Activated T-cell treated with anti-CD3 and anti-CD28 coated beads, Interleukin-2, amount 50 U/mL, for 72 hours (primary cell): ENCODE measurements around the gene POP4. TPM values are rescaled to one million over a fixed set of nuclear protein-coding genes. Genes with fewer than 3 reads are reported as not detected.
"Not testable (repeated sequence)": the region's sequence is repeated elsewhere in the genome, so short reads cannot be mapped to it uniquely, and the experiment has no call there.

Source experiments
- ATAC-seq, 2 donors: fragments of 150-1000 bp; cut with Tn5 transposase; replicated peaks in 1 of 2; 2 replicates each; pipeline ENCODE4 v1.10.0; 2021; ENCODE audit warnings: moderate library complexity in 2 of 2, mild to moderate bottlenecking in 1 of 2
- DNase-seq, 2 donors: peaks; one replicate each; pipeline ENCODE4 v3.0.0; 2021 to 2022; ENCODE audit warnings: mixed read lengths in 1 of 2
- H3K27ac Mint-ChIP-seq: one replicate; pipeline ENCODE4 v1.8.0; 2022; ENCODE audit warnings: mild to moderate bottlenecking, moderate library complexity, mixed read lengths
- H3K27me3 Mint-ChIP-seq: one replicate; pipeline ENCODE4 v1.8.0; 2022; ENCODE audit warnings: low read depth, mixed read lengths
- H3K36me3 Mint-ChIP-seq, 2 donors: one replicate each; pipeline ENCODE4 v1.8.0; 2022; ENCODE audit warnings: mixed read lengths in 2 of 2, mild to moderate bottlenecking in 1 of 2; ENCODE audit not compliant: insufficient read depth in 2 of 2
- H3K4me1 Mint-ChIP-seq: one replicate; pipeline ENCODE4 v1.8.0; 2022; ENCODE audit warnings: low read depth, mixed read lengths
- H3K4me3 Mint-ChIP-seq, 2 donors: one replicate each; pipeline ENCODE4 v1.8.0; 2022; ENCODE audit warnings: mild to moderate bottlenecking in 2 of 2, mixed read lengths in 2 of 2, moderate library complexity in 2 of 2
- H3K9me3 Mint-ChIP-seq, 2 donors: one replicate each; pipeline ENCODE4 v1.8.0; 2022; ENCODE audit warnings: mixed read lengths in 2 of 2
- total RNA-seq, 2 donors: library from RNA; stranded (reverse); gene quantifications; one replicate each; pipeline ENCODE4 v1.2.3, GENCODE V29; 2022

POP4 gene
- total RNA-seq, 2 donors from 2014 or later, result 62.6 to 65.3 TPM

DNA sequence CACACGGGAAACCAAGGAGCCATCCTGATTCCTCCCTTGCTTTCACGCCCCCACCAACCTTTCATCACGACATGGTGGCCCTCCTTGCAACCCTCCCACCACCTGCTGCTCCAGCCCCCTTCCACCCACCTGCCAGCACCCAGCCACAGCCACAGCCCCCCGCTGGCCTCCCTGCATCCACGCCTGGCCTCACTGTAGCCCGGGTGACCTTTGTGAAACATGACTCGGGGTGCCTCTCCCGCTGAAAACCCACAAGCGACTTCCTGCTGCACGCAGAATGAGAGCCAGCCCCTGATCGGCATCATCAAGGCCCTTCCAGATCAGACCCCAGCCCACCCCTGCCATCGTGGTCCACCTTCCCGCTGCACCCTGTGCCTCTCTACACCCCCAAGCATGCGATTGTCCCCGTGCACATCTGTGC is 14.9 kb downstream of the POP4 start:
- no peak overlapping the region for H3K27ac Mint-ChIP-seq
- peak; percentile 30 to 61 for ATAC-seq
- H3K4me3 Mint-ChIP-seq, result peak overlapping the region; percentile 66 to 90
- H3K4me1 Mint-ChIP-seq, result peaks cover 49% of the 10 kb centered on the region
- no peaks in the 10 kb centered on the region for H3K27me3 Mint-ChIP-seq
- peaks cover 0 to 1% of the 10 kb centered on the region in 2 donors for H3K36me3 Mint-ChIP-seq
- peak; percentile 61 to 64 for DNase-seq
- H3K9me3 Mint-ChIP-seq, result no peaks in the 10 kb centered on the region

DNA sequence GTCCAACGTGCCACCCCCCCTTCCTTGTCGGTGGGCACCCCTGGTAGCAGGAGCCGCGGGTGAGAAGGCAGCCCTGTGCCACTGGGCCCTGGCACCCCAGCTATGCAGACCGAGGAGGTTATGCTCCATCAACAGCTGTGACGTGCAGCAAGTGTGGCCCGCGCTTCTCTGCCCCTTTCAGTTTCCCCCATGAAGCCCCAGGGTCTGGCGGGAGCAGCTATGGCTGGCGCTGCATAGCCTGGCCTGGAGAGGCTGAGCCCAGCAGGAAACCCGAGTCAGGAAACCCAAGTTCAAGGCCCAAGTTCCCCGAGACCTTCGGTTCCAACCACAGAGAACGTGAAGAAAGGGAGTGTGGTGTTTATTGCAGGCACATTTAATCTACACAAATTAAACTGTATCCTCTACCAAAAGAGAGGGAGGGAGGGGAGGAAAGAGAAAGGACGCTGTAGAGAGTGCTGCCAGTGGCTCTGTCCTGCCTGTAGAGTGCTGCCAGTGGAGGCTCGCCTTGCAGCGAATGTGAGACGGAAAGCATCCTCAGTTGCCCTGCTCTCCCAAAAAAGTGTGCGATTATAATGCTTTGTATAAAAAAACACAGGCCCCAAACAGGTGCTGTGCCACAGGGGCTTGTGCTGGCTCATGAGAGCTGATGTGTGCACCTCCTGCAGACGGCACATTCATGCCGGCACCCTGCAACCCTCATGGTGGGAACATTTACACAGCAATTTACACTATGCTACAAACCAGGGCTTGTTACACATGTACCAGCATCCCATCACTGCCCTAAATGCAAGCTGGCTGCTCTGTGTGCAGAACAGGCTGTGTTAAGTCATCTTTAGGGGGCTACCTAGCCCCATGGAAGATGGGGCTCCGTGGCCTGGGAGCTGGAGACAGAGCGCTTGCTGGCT is 16.3 kb downstream of the POP4 start:
- peaks cover 49% of the 10 kb centered on the region for H3K4me1 Mint-ChIP-seq
- no peaks in the 10 kb centered on the region for H3K27me3 Mint-ChIP-seq
- peak overlapping the region; percentile 66 to 90 for H3K4me3 Mint-ChIP-seq
- no peaks in the 10 kb centered on the region for H3K9me3 Mint-ChIP-seq
- ATAC-seq (peak; percentile 6 to 42), DNase-seq (peak in 1 of 2 donors; percentile 28)
- peaks cover 0 to 1% of the 10 kb centered on the region in 2 donors for H3K36me3 Mint-ChIP-seq
- no peak overlapping the region for H3K27ac Mint-ChIP-seq

DNA sequence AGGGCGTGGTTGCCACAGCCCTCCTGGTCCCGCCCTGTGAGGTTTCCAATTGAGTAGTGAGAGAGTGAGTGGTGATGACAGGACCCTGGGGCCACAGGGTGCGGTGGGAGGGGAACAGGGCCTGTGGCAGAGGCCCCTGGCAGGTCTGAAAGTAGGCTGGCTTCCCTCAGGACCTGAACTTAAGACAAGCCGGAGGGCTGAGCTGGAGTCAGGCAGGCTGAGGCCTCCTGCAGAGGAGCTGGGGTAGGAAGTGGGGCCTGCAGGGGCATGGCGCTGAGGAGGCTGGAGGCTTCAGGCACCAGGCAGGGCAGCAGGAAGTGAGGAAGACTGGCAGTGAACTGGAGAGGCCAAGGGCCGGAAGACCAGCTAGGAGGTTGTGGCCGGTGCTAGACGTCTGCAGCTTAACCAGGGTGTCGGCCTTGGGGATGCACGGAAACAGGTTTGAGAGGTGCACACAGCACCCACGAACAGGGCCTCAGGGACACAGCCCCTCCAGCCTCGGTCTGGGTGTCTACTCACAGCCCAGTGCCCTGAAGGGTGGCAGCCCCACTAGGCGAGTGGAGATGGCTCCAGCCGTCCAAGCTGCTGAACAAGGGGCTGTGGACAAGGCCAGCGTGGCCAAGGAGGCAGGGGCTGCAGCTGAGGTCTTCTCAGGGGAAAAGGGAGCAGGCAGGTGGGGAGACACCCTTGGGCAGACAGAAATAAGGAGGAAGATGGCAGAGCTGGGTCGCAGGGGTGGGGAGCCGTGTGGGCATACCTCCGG is 17.8 kb downstream of the POP4 start:
- ATAC-seq, result peak; percentile 93 to 95
- Mint-ChIP-seq H3K9me3 (no peaks in the 10 kb centered on the region), H3K4me3 (peak overlapping the region; percentile 86 to 90), H3K4me1 (peaks cover 49% of the 10 kb centered on the region), H3K27me3 (no peaks in the 10 kb centered on the region), H3K36me3 (peaks cover 0 to 1% of the 10 kb centered on the region in 2 donors), H3K27ac (peak overlapping the region; percentile 76)
- peak; percentile 79 to 81 for DNase-seq

DNA sequence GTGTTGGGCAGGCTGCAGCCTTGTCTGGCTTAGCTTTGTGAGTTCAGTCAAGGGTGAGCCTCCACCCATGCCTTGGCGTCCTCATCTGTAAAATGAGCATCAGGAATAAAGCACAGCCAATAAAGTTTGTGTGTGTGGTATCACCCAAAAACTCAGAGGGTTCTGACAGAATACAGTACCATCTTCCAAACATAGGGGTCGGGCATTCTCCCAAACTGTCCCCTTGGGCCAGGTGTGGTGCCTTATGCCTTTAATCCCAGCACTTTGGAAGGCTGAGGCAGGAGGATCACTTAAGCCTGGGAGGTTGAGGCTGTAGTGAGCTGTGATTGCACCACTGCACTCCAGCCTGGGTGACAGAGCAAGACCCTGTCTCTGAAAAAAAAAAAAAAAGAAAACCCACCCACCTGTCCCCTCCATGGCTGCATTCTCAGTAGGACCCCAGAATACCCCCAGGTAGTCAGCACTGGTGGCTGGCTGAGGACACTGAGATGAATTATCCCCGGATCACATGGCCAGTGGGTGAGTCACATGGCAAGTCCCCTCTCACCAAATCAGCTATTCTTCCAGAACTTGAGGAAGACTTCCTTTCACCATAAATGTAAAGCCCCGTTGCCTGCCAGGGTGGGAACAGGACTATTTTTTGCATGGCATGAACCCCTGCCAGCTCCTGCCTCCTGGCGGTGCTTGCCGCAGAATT is 18.6 kb downstream of the POP4 start:
- DNase-seq (no peak), ATAC-seq (no peak)
- no peak overlapping the region for H3K27ac Mint-ChIP-seq
- no peaks in the 10 kb centered on the region for H3K27me3 Mint-ChIP-seq
- peaks cover 0 to 1% of the 10 kb centered on the region in 2 donors for H3K36me3 Mint-ChIP-seq
- no peaks in the 10 kb centered on the region for H3K9me3 Mint-ChIP-seq
- peaks cover 49% of the 10 kb centered on the region for H3K4me1 Mint-ChIP-seq
- peak overlapping the region; percentile 86 to 90 for H3K4me3 Mint-ChIP-seq

DNA sequence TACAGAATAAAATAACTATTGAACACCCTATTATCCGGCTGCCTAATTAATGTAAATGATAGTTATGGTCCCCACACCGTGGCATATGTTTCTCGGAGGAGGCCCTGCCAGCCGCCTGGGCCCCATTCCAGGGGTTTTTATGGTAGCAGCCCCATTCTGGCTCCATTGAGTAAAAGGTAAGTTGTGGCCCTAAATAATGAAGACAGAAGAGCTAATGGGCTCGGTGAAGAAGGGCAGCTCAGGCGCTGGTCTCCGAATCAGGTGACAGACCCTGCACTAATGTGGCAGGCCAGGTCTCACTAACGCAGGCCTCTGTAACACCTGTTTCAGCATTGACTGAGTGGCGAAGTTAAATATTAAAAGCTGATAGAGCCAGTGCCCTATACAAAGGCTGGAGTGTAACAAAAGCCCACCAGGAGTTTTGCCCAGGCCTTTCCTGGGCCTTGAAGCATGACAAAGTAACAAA is 19.1 kb downstream of the POP4 start:
- H3K4me1 Mint-ChIP-seq, result peaks cover 43% of the 10 kb centered on the region
- no peaks in the 10 kb centered on the region for H3K9me3 Mint-ChIP-seq
- no peaks in the 10 kb centered on the region for H3K27me3 Mint-ChIP-seq
- ATAC-seq (no peak), DNase-seq (no peak)
- peaks cover 0 to 1% of the 10 kb centered on the region in 2 donors for H3K36me3 Mint-ChIP-seq
- H3K27ac Mint-ChIP-seq, result no peak overlapping the region
- H3K4me3 Mint-ChIP-seq, result peak overlapping the region in 1 of 2 donors; percentile 47

DNA sequence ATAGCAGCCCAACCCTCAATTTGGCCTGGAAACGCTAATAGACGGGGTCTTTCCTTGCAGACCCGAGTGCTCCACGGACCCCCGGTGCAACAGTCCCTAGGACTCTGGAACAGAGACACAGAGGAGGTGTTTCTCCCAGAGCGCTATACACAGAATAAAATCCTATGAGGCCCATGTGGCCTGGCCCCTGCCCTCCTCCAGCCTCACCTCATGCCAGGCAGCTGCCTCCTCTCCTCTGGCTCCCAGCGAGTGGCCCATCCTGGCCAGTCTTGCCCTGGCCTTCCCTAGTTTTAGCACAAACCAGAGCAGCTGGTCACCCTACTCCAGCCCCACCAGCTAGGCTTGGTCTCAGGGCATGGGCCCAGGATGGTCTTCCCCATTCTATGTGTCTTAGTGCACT is 20.3 kb downstream of the POP4 start:
- Mint-ChIP-seq H3K4me1 (peaks cover 31% of the 10 kb centered on the region), H3K27ac (no peak overlapping the region), H3K9me3 (no peaks in the 10 kb centered on the region), H3K4me3 (no peak overlapping the region), H3K36me3 (peaks cover 0 to 1% of the 10 kb centered on the region in 2 donors), H3K27me3 (no peaks in the 10 kb centered on the region)
- no peak for ATAC-seq
- DNase-seq, result no peak

DNA sequence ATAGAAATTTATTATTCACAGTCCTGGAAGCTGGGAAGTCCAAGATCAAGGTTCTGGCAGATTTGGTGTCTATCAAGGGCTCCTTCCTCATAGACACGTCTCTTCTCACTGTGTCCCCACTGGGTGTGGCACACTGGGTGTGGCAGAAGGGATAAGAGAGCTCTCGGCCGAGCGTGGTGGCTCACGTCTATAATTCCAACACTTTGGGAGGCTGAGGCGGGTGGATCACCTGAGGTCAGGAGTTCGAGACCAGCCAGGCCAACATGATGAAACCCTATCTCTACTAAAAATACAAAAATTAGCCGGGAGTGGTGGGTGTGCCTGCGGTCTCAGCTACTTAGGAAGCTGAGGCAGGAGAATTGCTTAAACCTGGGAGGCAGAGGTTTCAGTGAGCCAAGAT is 20.7 kb downstream of the POP4 start:
- DNase-seq, result not testable (repeated sequence)

DNA sequence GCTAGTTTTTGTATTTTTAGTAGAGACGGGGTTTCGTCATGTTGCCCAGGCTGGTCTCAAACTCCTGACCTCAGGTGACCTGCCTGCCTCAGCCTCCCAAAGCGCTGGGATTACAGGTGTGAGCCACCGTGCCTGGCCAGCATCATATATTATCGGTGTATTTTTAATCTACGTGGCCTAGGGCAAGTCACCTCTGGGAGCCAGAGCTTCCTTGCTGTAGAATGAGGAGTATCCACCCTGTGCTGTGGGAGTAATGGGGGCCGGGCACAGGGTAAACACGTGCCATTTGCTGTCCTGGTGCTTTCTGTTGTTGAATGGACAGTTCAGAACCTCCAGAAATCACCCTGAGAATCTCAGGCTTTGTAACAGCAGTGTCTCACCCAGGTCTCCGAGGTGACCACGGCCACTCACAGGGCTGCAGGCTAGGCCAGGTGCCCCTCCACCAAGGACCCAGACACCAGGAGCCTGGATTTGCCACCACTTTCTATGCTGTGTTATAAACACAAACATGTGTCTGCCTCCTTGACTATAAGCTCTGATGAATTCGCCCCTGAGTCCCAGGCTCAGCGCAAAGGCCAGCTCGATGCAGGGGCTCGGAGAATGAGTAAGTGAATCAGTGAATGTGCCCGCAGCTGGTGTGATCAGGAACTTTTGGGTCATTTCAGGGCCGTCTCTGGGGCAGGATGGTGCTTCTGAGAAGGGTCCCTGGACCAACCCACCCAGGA is 22.7 kb downstream of the POP4 start:
- Mint-ChIP-seq H3K4me1 (peaks cover 7% of the 10 kb centered on the region), H3K9me3 (no peaks in the 10 kb centered on the region), H3K27me3 (no peaks in the 10 kb centered on the region), H3K27ac (no peak overlapping the region), H3K4me3 (no peak overlapping the region), H3K36me3 (peaks cover 0 to 1% of the 10 kb centered on the region in 2 donors)
- DNase-seq (no peak), ATAC-seq (no peak)

More for the DNA sequence above, 20.7 kb downstream of the POP4 start:
- H3K36me3 Mint-ChIP-seq, H3K27me3 Mint-ChIP-seq, H3K27ac Mint-ChIP-seq, H3K4me3 Mint-ChIP-seq, H3K9me3 Mint-ChIP-seq, ATAC-seq: not testable (repeated sequence)
- H3K4me1 Mint-ChIP-seq, result peaks cover 27% of the 10 kb centered on the region

DNA sequence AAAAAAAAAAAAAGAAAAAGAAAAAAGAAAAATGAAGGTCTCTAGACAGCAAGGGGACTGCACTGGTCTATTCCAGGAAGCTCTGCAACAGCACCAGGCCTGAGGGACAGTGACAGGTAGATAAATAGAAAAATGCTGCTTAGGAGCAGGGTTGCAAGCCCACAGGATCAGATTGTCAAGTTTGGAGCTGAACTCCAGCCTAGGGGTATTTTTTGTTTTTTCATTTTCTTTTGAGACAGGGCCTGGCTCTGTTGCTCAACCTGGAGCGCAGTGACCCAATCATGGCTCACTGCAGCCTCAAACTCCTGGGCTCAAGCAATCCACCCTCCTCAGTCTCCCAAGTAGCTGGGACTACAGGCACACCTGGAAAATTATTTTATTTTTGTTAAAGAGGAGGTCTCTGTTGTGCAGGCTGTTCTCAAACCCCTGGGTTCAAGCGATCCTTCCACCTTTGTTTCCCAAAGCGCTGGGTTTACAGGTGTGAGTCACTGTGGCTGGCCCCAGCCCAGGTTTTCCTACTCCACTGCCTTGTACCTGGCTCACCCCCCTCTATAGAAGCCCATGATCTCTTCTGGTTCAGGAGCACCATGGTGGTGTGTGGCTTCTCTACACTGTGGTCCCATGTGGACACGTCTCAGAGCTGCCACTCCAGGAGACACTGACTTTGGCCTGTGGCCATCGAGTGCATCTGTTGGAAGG is 23.9 kb downstream of the POP4 start:
- ATAC-seq, result no peak

DNA sequence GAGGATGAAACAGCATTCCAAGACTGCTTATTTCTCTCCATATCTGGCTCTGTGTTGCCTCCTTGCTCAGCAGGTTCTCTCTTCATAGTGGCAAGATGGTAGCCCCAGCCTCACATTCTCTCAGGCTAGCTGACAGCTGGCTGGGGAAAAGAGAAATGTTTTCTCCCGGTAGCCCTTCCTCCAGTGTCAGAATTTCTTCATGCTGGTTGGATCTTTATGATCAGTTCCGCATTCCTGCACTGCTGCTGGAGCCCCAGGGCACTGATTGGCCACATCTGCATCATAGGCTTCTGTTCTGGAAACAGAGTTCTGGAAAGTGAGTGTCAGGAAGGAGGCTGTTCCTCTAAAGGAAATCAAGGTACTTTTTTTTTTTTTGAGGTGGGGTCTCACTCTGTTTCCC is 24.6 kb downstream of the POP4 start:
- Mint-ChIP-seq H3K4me3 (no peak overlapping the region), H3K9me3 (no peaks in the 10 kb centered on the region), H3K4me1 (no peaks in the 10 kb centered on the region), H3K36me3 (no peaks in the 10 kb centered on the region), H3K27ac (no peak overlapping the region), H3K27me3 (no peaks in the 10 kb centered on the region)
- ATAC-seq (no peak), DNase-seq (no peak)

More for the DNA sequence above, 23.9 kb downstream of the POP4 start:
- Mint-ChIP-seq H3K4me3 (no peak overlapping the region), H3K36me3 (no peaks in the 10 kb centered on the region), H3K9me3 (no peaks in the 10 kb centered on the region), H3K27ac (no peak overlapping the region), H3K4me1 (no peaks in the 10 kb centered on the region), H3K27me3 (no peaks in the 10 kb centered on the region)
- DNase-seq, result no peak

DNA sequence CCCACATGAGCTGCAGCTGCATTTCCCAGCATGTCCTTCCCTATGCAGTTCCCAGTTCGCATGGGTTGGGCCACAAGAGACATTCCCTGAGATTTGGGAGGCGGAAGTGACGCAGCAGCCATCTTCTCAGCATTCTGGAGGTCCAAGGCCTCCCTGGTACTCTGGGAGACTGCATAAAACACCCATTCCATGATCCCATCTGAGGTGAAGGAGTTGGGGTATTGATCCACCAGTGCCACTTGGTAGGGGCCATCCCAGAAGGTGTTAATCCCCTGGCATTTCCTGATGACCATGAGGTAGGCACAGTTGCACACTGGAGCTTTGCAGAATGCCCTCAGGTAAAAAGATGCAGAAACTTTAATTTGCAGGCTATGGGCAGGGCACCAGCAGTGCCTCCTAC is 25.4 kb downstream of the POP4 start:
- Mint-ChIP-seq H3K9me3 (no peaks in the 10 kb centered on the region), H3K27ac (no peak overlapping the region), H3K36me3 (no peaks in the 10 kb centered on the region), H3K27me3 (no peaks in the 10 kb centered on the region), H3K4me3 (no peak overlapping the region), H3K4me1 (no peaks in the 10 kb centered on the region)
- ATAC-seq (no peak), DNase-seq (no peak)

DNA sequence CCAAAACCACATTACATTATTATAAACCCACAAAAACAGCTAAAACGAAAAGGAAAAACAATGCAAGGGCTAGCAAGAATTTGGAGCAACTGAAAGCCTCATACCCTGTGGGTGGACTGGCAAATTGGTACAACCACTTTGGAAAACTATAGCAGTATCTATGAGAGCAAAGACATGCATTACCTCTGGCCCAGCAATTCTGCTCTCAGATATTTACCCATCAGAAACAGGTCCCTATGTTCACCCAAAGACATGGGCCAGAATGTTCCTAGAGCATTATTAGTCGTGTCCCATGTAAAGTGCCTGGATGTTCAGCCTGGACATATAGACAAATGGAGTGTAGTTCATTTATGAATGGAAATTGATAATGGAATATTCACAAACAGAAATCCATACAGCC is 27.9 kb downstream of the POP4 start:
- Mint-ChIP-seq H3K27ac (no peak overlapping the region), H3K9me3 (no peaks in the 10 kb centered on the region), H3K4me3 (no peak overlapping the region), H3K27me3 (no peaks in the 10 kb centered on the region), H3K36me3 (no peaks in the 10 kb centered on the region), H3K4me1 (no peaks in the 10 kb centered on the region)
- DNase-seq (no peak), ATAC-seq (no peak)
